ENCODE data around the gene STAT3.

GRCh38 chr17:42287977-42288802 is 100.1 kb downstream of the STAT3 start, which contains the start of gene STAT5A:
- TF ChIP-seq CTCF (conservative IDR thresholded peaks at IDR 0.05) (no peak), EZH2 (IDR thresholded peaks at IDR 0.05; ENCODE audit: low read depth) (no peak; the same call in 1 of the 2 replicates)

Measured in PC-9 (cell line).